Measurements from ENCODE around the gene PRR22. TPM values are rescaled to one million over a fixed set of nuclear protein-coding genes. Genes with fewer than 3 reads are reported as not detected.

The PRR22 gene
- total RNA-seq, 1 experiment from 2014 or later: 13.5 TPM

- TF ChIP-seq CTCF (IDR thresholded peaks at IDR 0.05 in 2 of 3, conservative IDR thresholded peaks at IDR 0.05 in 1 of 3; ENCODE audit: borderline replicate concordance in 1 of 3, insufficient read depth in 1 of 3, low read depth in 2 of 3, low read length in 2 of 3): no peak
- no peak for TF ChIP-seq SRF (IDR thresholded peaks at IDR 0.05; ENCODE audit: low read depth)
- TF ChIP-seq JUND (IDR thresholded peaks at IDR 0.05): no peak
- TF ChIP-seq ELF1 (IDR thresholded peaks at IDR 0.05; ENCODE audit: borderline replicate concordance, low read depth): no peak; the same call in 1 of the 2 replicates
- TF ChIP-seq EZH2phosphoT487 (IDR thresholded peaks at IDR 0.05; ENCODE audit: borderline replicate concordance): no peak
Observed at GRCh38 chr19:5790559-5791520, 6.3 kb upstream of the PRR22 start, which contains the start of gene DUS3L (continued).

GRCh38 chr19:5789886-5790558, 5.5 kb upstream of the PRR22 start:
- H3K79me2 ChIP-seq (ENCODE audit: insufficient read depth, low read length): peaks cover 26% of the 10 kb centered on the region
- H3K4me3 ChIP-seq (replicated peaks in 1 of 2; ENCODE audit: low read depth in 1 of 2, low read length in 2 of 2): peak overlapping the region; percentile 72 to 85
- no peaks in the 10 kb centered on the region; the same call in 1 of the 2 replicates for H4K20me1 ChIP-seq (ENCODE audit: insufficient read depth)
- ATAC-seq: no peak
- POLR2A ChIA-PET: interaction anchor here (1.9 to 2.5 kb wide), 3 partner anchors 38 to 114 kb away, joined by 7 to 14 read pairs (median 8); partner anchors contain the start of genes CATSPERD, LONP1, NDUFA11 and VMAC
- intact Hi-C loops (cut with micrococcal nuclease): loop anchor here (1.0 to 2.0 kb wide), 4 partner anchors 17 to 109 kb away; partner anchors contain the start of genes CATSPERD, HSD11B1L, LONP1 and MICOS13
- peak overlapping the region; percentile 76 for H3K4me2 ChIP-seq (ENCODE audit: low read length)
- H3K27me3 ChIP-seq (ENCODE audit: insufficient read depth, low read length): no peaks in the 10 kb centered on the region
- DNase-seq (ENCODE audit: low read depth, low spot score): no peak
- CTCF ChIA-PET: interaction anchor here (0.9 to 5.5 kb wide), 4 partner anchors 14 to 103 kb away, joined by 4 to 49 read pairs (median 4); no protein-coding TSS in a partner anchor
- no peaks in the 10 kb centered on the region for H3K9me2 ChIP-seq (ENCODE audit: insufficient read depth)
- BruUV-seq (replicated peaks): no TSS peak
- no peak overlapping the region for H2AFZ ChIP-seq (ENCODE audit: low read depth, low read length, poor library complexity, severe bottlenecking)
- RAD21 ChIA-PET (ENCODE audit: low non-redundant PET in 1 of 2, low total read pairs in 2 of 2, uncharacterized antibody in 2 of 2, unreplicated experiment in 2 of 2): no interaction called here
- H3K36me3 ChIP-seq (ENCODE audit: control insufficient read depth in 1 of 2, insufficient read depth in 2 of 2, low read length in 2 of 2): peaks cover 35 to 47% of the 10 kb centered on the region in 2 experiments; a peak in 3 of 4 replicates
- no peaks in the 10 kb centered on the region for H3K9me3 ChIP-seq (ENCODE audit: control insufficient read depth in 1 of 2, insufficient read depth in 1 of 2, low read depth in 1 of 2, low read length in 2 of 2)
- peak overlapping the region; percentile 96 for H3K27ac ChIP-seq (ENCODE audit: low read depth, low read length)
- peaks cover 9 to 22% of the 10 kb centered on the region in 2 experiments; a peak in 3 of 4 replicates for H3K4me1 ChIP-seq (ENCODE audit: control insufficient read depth in 1 of 2, insufficient read depth in 2 of 2, low read length in 2 of 2)
- TF ChIP-seq MAX (IDR thresholded peaks at IDR 0.05) (no peak), SRF (IDR thresholded peaks at IDR 0.05; ENCODE audit: low read depth) (no peak)
- peak overlapping the region; percentile 96 for H3K9ac ChIP-seq (ENCODE audit: low read length)

Data from HCT116 (cell line).